NCI-H1417 (cell line): Measurements from ENCODE around the gene POLR3GL.
"Not testable (repeated sequence)": the region's sequence is repeated elsewhere in the genome, so short reads cannot be mapped to it uniquely, and the experiment has no call there.

Source experiments
- DNase-seq, 3 experiments: peaks; one replicate each; lab custom pipeline; 2025; lab: John Stamatoyannopoulos, UW

The POLR3GL gene, protein sequence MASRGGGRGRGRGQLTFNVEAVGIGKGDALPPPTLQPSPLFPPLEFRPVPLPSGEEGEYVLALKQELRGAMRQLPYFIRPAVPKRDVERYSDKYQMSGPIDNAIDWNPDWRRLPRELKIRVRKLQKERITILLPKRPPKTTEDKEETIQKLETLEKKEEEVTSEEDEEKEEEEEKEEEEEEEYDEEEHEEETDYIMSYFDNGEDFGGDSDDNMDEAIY

DNA sequence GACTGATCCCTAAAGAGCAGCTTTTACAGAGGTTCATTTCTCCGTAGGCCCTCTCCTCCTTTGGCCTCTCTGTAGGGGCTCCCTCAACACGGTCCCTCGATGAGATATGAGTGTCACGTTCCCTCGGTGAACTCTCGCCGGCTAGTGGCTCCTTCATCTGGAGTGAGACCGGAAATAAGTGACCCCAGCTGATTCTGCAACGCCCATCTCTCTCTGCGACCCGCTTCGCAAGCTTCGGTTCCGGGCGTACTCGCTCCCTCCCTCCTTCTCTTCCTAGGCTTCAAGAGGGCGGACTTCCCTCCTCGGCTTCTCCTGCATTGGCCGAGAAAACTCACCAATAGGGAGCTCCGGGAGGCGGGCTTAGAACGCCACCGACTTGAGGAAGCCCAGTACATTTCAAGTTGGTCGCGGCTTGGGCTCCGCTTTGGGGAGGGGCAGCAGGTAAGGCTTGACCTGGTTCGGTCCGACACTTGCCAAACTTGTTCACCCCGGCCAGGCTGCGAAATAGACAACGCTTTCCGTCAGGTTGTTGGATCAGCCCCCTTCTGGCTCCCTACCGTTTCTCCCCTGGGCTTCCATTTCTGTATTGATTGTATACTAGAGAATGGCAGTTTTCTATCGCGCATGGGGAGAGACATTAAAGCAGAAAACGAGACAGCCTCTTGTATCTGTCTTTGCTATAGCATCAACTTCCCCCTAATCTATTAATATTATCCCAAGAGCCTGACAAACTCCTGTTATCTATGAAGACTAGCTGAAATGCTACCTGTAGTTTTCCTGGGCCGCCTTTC lies at the start of gene POLR3GL, which contains the start of gene ANKRD34A:
Gene POLR3GL (plus strand): TSS at position 363 of the 791 bp plus-strand sequence. CDS start 10,176 bp downstream, outside the sequence.
Gene ANKRD34A (minus strand): TSS at position 248 of the 791 bp plus-strand sequence. CDS start 2,816 bp downstream, outside the sequence.
- DNase-seq = peak; percentile 94 to 99 (median 96)

DNA sequence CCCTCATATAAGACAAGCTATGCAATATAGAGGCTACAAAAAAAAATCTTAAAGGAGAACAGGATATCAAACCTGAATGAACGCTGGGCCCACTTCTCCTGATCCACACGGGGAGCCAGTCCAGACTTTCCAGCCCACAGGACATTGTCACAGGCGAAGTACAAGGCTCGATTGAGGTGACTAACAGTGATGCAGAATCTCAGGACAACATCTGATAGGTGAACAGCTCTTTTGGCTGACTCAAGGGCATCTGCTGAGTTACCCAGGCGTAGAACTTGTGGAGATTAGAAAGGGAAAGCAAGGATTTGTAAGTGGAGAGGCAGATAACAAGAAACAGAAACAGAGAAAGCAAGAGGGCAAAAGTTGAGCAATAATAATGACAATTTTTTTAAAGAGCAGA lies 47.7 kb upstream of the POLR3GL start:
- no peak for DNase-seq

DNA sequence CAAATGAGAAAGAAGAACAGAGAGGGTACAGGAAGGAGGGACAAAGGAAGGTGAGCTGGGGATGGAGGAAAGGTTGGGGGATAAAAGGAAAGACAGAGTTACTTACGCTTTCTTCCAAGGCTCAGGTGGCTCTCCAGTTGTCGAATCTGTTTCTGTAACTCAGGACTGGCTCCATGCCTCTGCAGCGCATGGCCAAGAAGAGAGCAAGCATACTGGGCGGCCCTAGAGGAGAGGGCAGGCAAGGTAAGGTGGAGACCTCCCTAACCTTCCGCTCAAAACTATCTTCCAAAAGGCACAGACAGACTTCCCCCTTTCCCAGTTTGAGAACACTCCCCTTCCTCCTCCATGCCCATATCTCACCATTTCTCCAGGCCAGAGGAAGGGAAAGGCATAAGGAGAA lies 46.9 kb upstream of the POLR3GL start:
- no peak for DNase-seq

DNA sequence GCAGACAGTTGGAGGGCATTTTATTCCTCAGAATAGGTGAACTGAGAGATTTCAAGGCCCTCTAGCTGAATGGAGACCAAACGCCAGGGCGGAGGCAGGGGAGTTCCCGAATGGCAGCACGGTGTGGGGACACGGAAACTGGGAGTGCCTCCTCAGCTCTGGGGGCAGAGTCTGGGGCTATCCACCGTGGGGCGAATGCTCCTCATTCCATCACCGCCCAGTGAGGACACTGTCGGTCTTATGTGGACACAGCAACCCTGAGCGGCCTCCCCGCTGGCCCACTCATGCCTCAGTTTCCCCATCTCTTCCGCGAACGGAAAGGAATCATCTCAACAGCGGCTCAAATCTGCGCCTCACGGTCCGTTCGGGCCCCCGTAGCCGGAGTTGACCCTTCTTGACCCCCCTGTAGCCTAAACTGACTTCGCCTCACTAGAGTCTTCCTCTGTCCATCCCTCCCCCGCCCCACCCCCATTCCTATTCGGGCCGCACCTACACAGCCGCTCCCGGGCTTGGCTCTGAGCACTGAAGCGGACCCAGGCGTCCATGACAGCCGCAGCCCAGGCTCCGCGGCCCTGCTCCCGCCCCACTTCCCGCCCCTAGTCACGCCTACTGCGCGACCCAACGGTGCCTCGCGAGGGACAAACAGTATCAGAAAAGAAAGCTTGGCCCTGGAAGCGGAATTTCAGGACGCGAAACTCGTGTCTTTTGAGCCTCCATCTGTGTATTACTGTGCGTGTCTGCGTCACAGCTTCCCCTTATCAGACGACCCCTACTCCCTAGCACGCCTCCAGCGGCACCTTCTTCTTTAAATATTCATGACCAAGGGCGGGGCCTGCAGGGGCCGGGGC lies 46.1 kb upstream of the POLR3GL start, which contains the start of gene PEX11B:
Gene PEX11B (minus strand): TSS at position 574 of the 848 bp plus-strand sequence. CDS start 29 bp downstream, at position 545.
- DNase-seq = peak; percentile 92 to 99 (median 96)

DNA sequence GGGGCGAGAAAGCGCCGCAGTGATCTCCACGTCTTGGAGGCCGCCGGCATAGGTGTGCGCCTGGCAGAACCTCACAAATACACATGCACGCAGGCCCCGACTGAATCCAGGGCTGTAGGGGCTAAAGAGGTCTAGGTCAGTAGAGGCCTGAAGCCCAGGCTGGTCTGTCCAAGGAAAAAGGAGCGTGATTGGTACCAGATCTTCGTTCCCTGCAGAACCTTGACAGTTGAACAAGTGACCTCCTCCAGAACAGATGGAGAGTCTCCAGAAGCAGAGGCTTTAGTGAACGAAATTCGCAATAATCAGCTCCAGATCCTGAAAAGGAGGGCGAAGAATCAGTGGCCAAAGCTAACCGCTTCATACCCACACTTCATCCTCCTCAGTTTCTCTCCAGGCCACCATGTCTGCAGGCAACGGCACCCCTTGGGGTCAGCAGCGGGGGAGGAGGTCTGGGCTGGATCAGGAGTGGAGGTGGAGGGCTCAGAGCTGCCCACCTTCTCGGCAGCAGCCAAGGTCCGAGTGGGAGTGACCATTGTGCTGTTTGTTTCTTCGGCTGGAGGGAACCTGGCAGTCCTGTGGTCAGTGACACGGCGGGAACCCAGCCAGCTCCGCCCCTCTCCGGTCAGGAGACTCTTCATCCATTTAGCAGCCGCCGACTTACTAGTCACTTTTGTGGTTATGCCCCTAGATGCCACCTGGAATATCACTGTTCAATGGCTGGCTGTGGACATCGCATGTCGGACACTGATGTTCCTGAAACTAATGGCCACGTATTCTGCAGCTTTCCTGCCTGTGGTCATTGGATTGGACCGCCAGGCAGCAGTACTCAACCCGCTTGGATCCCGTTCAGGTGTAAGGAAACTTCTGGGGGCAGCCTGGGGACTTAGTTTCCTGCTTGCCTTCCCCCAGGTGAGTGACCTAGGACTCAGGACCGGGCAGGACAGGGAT lies 45.2 kb upstream of the POLR3GL start:
- DNase-seq = peak; percentile 57 to 64 (median 64)

DNA sequence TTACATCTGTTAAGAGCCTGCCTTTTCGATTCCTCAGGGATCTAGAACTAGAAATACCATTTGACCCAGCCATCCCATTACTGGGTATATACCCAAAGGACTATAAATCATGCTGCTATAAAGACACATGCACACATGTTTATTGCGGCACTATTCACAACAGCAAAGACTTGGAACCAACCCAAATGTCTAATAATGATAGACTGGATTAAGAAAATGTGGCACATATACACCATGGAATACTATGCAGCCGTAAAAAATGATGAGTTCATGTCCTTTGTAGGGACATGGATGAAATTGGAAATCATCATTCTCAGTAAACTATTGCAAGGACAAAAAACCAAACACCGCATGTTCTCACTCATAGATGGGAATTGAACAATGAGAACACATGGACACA lies 44.2 kb upstream of the POLR3GL start:
- DNase-seq = not testable (repeated sequence)

DNA sequence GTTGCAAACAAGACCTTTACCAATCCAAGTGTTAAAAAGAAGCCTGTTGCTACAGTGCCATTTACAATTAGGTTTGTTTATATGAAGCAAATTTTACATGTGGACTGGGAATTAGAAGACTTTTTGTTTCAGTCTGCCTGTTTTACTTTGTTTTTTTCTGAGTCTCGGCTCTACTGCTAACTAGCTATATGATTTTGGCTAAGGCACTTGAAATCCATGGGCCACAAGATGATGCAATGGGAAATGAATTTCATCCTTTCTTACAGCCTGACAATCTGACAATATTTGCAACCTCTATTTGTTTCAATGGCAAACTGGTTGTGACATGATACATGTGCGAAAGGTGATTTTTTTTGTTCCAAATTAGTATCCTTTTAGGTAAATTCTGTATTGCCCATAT lies 42.2 kb upstream of the POLR3GL start:
- DNase-seq = no peak

DNA sequence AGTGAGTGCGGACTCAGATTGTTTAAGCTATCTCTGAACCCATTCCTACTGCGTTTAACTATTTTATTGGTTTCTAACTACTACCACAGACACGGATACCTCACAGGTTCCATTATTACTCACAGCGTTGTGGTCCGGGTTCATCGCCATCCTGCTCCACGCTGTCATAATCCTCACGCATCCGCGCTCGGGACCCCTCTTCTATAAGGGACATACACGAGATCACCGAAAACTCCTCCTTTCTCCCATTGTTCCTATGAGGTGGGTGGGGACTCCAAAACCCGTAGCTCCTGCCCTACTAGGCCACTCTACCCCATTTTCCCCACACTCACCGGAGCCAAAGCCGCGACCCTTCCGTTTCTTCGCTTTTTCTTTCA lies 37.8 kb upstream of the POLR3GL start:
- no peak for DNase-seq

DNA sequence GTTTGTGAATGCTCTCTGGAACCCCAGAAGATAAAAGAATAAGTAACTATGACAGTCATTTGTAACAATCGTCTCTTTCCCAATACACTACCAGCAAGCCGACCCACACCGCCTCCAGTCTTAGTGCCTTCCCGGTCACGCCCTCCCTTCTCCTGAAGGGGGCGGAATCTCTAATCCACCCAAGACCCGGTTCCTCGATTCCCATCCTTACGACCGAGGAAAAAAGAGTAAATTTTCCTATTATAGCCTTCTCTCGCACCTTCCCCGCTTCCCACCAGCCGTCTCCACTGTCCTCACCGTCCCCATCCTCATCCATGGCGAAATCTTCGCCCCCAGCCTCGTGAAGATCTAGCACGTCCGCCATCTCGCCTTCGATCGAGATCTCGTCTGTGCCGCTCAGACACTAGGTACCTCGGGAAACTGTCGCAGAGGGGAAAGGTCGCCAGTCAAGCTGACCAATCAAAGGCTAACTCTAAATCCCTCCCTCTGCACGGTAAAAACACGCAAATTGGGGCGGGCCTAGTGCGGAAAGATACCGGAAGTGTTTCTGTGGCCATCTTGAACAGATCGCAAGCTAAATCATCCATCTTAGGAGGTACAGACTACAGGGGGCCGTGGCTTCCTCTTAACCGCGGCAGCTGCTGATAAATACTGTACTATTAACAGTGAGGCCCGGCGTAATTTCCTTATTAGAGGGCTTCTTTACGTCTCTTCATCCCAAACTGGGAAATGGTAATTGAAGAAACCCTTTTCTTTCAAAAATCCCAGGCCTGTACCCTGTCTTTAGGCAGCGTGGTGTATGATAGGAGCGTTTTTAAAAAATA lies 37.2 kb upstream of the POLR3GL start, which contains the start of gene RBM8A:
Gene RBM8A (minus strand): TSS at position 422 of the 824 bp plus-strand sequence. CDS start 58 bp downstream, at position 364.
- DNase-seq = peak; percentile 97 to 100 (median 100)

DNA sequence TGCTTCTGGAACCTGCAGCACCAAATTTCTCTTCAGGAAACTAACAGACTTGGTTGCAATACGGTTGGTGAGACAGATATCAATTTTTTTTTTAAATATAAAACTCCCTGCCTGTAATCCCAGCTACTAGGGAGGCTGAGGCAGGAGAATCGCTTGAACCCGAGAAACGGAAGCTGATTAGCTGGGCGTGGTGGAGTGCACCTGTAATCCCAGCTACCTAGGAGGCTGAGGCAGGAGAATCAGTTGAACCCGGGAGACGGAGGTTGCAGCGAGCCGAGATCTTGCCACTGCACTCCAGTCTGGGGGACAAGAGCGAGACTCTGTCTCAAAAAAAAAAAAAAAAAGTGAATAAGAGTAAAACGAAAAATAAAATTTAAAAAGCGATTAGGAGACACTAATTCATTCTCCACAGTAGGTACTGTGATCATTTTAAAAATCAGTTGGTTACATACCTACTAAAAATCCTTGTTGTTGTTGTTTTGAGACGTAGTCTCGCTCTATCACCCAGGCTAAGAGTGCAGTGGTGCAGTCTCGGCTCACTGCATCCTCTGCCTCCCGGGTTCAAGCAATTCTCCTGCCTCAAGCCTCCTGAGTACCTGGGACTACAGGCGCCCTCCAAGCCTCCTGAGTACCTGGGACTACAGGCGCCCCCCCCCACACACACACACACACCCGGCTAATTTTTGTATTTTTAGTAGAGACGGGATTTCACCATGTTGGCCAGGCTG lies 36.4 kb upstream of the POLR3GL start:
- no peak for DNase-seq

DNA sequence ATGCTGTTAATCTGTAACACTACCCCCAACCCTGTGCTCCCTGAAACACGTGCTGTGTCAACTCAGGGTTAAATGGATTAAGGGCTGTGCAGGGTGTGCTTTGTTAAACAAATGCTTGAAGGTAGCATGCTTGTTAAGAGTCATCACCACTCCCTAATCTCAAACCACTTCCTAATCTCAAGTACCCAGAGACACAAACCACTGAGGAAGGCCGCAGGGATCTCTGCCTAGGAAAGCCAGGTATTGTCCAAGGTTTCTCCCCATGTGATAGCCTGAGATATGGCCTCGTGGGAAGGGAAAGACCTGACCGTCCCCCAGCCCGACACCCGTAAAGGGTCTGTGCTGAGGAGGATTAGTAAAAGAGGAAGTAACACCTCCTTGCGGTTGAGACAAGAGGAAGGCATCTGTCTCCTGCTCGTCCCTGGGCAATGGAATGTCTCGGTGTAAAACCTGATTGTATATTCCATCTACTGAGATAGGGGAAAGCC lies 31.9 kb upstream of the POLR3GL start:
- not testable (repeated sequence) for DNase-seq

DNA sequence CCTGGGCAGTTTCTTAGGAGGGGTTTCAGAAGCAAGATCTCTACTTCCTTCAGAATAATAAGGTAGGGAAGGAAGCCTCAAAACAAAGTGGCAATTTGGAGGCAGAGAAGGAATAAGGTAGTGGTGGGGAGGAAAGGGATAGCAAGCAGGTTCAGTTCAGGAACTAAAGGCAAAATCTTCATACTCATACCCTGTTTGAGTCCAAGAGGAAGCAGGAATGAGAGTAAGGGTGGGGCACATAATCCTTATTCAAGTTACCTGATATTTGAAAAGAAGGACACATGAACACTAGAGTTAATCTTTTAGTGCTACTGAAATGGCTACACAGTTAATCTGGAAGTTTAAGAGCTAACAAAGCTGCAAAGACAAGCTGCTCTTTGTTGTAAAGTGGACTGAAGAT lies 28.8 kb upstream of the POLR3GL start:
- DNase-seq = no peak

DNA sequence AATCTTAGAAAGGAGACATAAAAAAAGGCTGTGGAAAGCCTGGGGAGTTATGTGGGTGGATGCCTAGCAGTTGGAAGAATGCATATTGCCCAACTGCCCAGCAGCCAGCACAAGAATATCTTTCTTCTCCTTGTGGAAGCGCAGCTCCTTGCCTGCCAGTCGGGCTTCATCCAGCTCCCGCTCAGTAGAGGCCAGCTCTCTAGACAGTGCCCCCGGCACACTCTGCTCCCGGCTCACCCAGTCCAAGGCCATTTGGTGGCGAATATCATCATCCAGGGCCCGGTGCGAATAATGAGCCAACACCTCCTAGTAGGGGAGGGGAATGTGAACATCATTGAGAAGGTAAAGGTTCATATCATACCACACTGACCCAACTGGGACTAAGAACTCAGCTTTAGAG lies 28.2 kb upstream of the POLR3GL start:
- DNase-seq = no peak

DNA sequence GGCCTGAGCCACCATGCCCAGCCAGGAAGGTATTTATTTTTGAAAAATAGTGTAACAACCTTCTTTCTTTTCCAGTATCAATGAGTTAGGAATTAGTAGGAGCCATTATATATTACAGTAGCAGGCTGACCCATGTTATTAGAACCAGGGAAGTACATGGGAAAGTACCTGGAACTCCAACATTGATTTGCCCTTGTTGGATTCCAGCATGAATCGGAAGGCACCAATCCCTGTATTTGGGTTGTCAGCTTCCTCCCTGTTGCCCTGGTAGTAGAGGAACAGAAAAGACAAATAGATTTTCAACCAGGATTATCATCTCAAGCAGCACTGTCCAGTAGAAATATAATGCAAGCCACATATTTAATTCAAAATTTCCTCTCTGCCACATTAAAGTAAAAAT lies 27.1 kb upstream of the POLR3GL start:
- no peak for DNase-seq

DNA sequence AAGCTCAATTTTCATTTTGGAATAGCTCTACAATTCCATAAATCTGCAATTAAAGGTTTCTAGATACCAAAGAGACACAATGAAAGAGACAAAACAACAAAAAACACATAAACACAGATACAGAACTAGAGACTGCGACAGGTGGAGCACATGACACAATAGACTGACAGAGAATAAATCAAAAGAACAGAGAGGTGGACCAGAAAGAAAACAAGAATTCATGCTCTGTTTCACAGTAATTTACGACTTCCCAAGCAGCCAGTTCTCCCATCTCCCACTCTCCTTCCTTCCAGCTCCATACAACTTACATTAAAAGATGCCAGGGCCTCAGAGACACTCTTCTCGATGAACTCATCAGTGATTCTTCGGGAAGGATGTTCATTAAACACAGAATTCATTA lies 22.1 kb upstream of the POLR3GL start:
- peak in 1 of 3 experiments; percentile 27 for DNase-seq

DNA sequence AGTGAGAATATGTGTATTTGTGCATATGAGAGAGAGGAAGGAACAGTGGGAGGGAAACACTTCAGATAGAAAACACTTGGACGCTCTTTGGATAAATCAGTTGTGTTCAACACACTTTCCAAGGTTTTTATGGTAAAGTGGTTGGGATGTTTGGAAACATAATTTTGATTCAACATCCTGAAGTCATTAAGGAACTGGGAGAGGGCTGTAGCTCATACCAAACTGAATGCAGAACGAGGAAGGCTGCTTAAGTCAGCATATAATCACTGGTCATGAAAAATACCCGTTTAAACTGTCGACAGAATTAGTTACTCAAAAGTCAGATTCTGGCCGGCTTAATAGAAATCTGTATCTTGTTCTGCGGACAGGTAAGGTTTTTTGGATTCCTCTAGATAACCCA lies 21.6 kb upstream of the POLR3GL start:
- DNase-seq = no peak

DNA sequence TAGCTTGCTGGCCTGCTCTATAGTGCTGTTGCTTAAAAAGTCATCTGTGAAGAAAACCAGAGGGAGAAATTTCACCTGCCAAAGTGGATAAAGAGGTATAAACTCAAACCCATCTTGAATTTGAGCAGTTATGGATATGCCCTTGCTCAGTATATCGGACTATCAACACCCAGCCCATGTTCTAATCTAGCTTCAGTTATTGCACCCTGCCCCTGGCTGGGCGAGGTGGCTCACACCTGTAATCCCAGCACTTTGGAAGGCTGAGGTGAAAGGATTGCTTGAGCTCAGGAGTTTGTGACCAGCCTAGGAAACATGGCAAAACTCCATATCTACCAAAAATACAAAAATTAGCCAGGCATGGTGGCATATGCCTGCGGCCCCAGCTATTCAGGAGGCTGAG lies 20.0 kb upstream of the POLR3GL start:
- no peak for DNase-seq

DNA sequence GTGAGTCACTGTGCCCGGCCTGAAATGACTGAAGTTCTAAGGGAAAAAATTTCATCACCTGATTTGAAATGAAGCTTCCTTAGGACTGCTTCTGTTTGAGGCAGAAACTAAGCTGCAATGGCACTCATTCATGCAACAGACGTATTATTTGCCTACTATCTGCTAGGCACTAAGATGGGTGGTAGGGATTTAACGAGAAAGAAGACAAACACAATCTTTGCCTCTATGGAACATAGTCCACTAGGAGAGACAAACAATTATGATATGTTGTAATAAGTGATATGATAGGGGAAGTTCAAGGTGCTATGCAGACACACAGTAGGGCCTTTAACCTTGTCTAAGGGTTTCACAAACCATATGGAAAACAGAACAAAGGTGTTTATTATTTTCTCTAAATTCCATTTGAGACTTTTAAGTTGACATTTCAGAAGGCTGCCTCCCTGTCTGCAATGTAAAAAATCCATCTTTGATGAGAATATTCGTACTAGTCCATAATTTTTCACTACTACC lies 18.0 kb upstream of the POLR3GL start:
- no peak for DNase-seq

DNA sequence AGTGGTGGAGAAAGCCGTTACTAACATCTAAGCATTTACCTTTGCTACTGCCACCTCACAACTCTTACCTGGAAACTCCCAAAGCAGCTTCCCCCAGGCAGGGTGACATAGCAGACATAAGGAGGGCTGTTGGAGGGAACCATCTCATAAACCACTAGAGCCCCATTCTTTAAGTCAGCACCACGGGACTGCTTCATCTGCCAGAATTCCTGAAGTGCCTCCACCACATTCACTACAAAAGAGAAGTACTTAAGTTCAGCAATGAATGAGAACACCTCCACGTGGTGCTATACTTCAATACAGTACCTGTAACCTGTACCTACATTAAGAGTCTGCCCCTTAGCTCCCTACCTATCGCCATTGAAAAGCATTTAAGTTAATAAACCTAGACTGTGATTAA lies 16.9 kb upstream of the POLR3GL start:
- DNase-seq = no peak
